Umbilical cord (tissue), 2 donors: Measurements from ENCODE around the gene TPST1. TPM values are rescaled to one million over a fixed set of nuclear protein-coding genes. Genes with fewer than 3 reads are reported as not detected.

ENCODE experiments used
- DNase-seq: peaks from one replicate; pipeline ENCODE4 v3.0.0-alpha.2; 2015; ENCODE audit warnings: low spot score
- total RNA-seq: library from RNA; depleted of rRNA; stranded (reverse); fragments of >200 nt; gene quantifications from one replicate; pipeline ENCODE4 v1.2.3, GENCODE V29; 2014; ENCODE audit warnings: low replicate concordance; ENCODE audit not compliant: insufficient read depth

The TPST1 gene
- total RNA-seq, 1 donor from 2014 or later, result 88.1 TPM

GRCh38 chr7:66238773-66239466 lies 33.8 kb downstream of the TPST1 start:
- DNase-seq, result no peak

GRCh38 chr7:66239467-66239856 lies 34.3 kb downstream of the TPST1 start:
- DNase-seq, result no peak

- no peak for DNase-seq
These were observed 39.9 kb downstream of the TPST1 start for GRCh38 chr7:66245008-66245407.

GRCh38 chr7:66246554-66247171 lies 41.5 kb downstream of the TPST1 start:
- no peak for DNase-seq

- no peak for DNase-seq
These were observed 42.4 kb downstream of the TPST1 start for GRCh38 chr7:66247380-66248078.

- DNase-seq, result no peak
These were observed 45.6 kb downstream of the TPST1 start for GRCh38 chr7:66250711-66251110.

- no peak for DNase-seq
These were observed 50.5 kb downstream of the TPST1 start for GRCh38 chr7:66255534-66256100.

GRCh38 chr7:66256281-66256680 lies 51.1 kb downstream of the TPST1 start:
- no peak for DNase-seq

- DNase-seq, result no peak
These were observed 52.3 kb downstream of the TPST1 start for GRCh38 chr7:66257481-66257880.

GRCh38 chr7:66258409-66258808 lies 53.3 kb downstream of the TPST1 start:
- DNase-seq, result no peak

- DNase-seq, result no peak
These were observed 56.8 kb downstream of the TPST1 start for GRCh38 chr7:66261941-66262340.

GRCh38 chr7:66263936-66264335 lies 58.8 kb downstream of the TPST1 start:
- no peak for DNase-seq

- no peak for DNase-seq
These were observed 60.4 kb downstream of the TPST1 start for GRCh38 chr7:66265566-66265965.

GRCh38 chr7:66267249-66267648 lies 62.1 kb downstream of the TPST1 start:
- peak; percentile 94 for DNase-seq

- DNase-seq, result no peak
These were observed 64.8 kb downstream of the TPST1 start for GRCh38 chr7:66269978-66270377.

- DNase-seq, result no peak
These were observed 67.2 kb downstream of the TPST1 start for GRCh38 chr7:66272321-66272720.

- no peak for DNase-seq
These were observed 71.2 kb downstream of the TPST1 start for GRCh38 chr7:66276363-66276762.

GRCh38 chr7:66277492-66277891 lies 72.4 kb downstream of the TPST1 start:
- DNase-seq, result no peak

- no peak for DNase-seq
These were observed 74.8 kb downstream of the TPST1 start for GRCh38 chr7:66279912-66280311.

GRCh38 chr7:66281678-66282590 lies 76.8 kb downstream of the TPST1 start:
- DNase-seq, result peak; percentile 90

GRCh38 chr7:66282591-66282935 lies 77.4 kb downstream of the TPST1 start:
- DNase-seq, result no peak
